Mesendoderm (in vitro differentiated cells): ENCODE data around the gene CETP. TPM values are rescaled to one million over a fixed set of nuclear protein-coding genes. Genes with fewer than 3 reads are reported as not detected.

Experiments used
- DNase-seq: peaks from one replicate; pipeline ENCODE4 v3.0.0; 2013
- H2AK5ac ChIP-seq: 2 replicates; pipeline ENCODE4 v1.6.1; 2013; ENCODE audit warnings: low read length, inconsistent platforms
- H2BK120ac ChIP-seq: 2 replicates; pipeline ENCODE4 v1.6.1; 2013; ENCODE audit warnings: low read depth, mild to moderate bottlenecking, low read length, moderate library complexity, mixed read lengths
- H2BK15ac ChIP-seq: replicated peaks from 2 replicates; pipeline ENCODE4 v1.6.1; 2013; ENCODE audit warnings: low read depth, mild to moderate bottlenecking, moderate library complexity
- H2BK5ac ChIP-seq: 2 replicates; pipeline ENCODE4 v1.6.1; 2013; ENCODE audit warnings: low read length, inconsistent platforms
- H3K18ac ChIP-seq: 2 replicates; pipeline ENCODE4 v1.6.1; 2013; ENCODE audit warnings: mild to moderate bottlenecking, low read length, mixed read lengths
- H3K23ac ChIP-seq: one replicate; pipeline ENCODE4 v1.6.1; 2013; ENCODE audit warnings: low read length
- H3K27ac ChIP-seq: 2 replicates; pipeline ENCODE4 v1.5.1; 2013; ENCODE audit warnings: low read depth, mild to moderate bottlenecking, inconsistent platforms, low read length, moderate library complexity
- H3K27me3 ChIP-seq: 2 replicates; pipeline ENCODE4 v1.6.1; 2013; ENCODE audit warnings: low read length, control low read depth, mild to moderate bottlenecking, inconsistent platforms; ENCODE audit not compliant: insufficient read depth, poor library complexity
- H3K36me3 ChIP-seq: 2 replicates; pipeline ENCODE4 v1.6.1; 2013; ENCODE audit warnings: low read length, inconsistent platforms; ENCODE audit not compliant: control insufficient read depth, insufficient read depth
- H3K4ac ChIP-seq: one replicate; pipeline ENCODE4 v1.6.1; 2013; ENCODE audit warnings: low read depth, mild to moderate bottlenecking, low read length, moderate library complexity
- H3K4me1 ChIP-seq: 2 replicates; pipeline ENCODE4 v1.6.1; 2013; ENCODE audit warnings: low read depth, low read length, inconsistent platforms; ENCODE audit not compliant: control insufficient read depth
- H3K4me2 ChIP-seq: 2 replicates; pipeline ENCODE4 v1.6.1; 2013; ENCODE audit warnings: low read length
- H3K4me3 ChIP-seq: 2 replicates; pipeline ENCODE4 v1.5.1; 2013; ENCODE audit warnings: mild to moderate bottlenecking, low read length
- H3K56ac ChIP-seq: one replicate; pipeline ENCODE4 v1.6.1; 2013; ENCODE audit warnings: low read length
- H3K79me1 ChIP-seq: 2 replicates; pipeline ENCODE4 v1.6.1; 2013; ENCODE audit warnings: low read length, inconsistent platforms
- H3K79me2 ChIP-seq: 2 replicates; pipeline ENCODE4 v1.6.1; 2013; ENCODE audit warnings: mild to moderate bottlenecking, low read length; ENCODE audit not compliant: control insufficient read depth, insufficient read depth
- H3K9ac ChIP-seq: 2 replicates; pipeline ENCODE4 v1.6.1; 2013; ENCODE audit warnings: low read length, inconsistent platforms
- H4K5ac ChIP-seq: one replicate; pipeline ENCODE4 v1.6.1; 2013; ENCODE audit warnings: low read length
- H4K8ac ChIP-seq: one replicate; pipeline ENCODE4 v1.6.1; 2013; ENCODE audit warnings: low read depth, mild to moderate bottlenecking, control low read depth, low read length, moderate library complexity
- WGBS: extraction: QIAGEN DNeasy Blood & Tissue Kit; methylation state at CpG from one replicate; pipeline ENCODE4 v1.1.7; 2013; ENCODE audit warnings: low lambda C conversion rate, missing lambda C conversion rate; ENCODE audit not compliant: insufficient coverage; ENCODE audit errors: extremely low coverage; 5-methylcytosine and 5-hydroxymethylcytosine counted together
- polyA plus RNA-seq, 2 experiments: library from polyadenylated mRNA; stranded (reverse); fragments of 200-250 nt; gene quantifications; one replicate each; pipeline ENCODE4 v1.2.3, GENCODE V29; 2013

The CETP gene
- not detected for polyA plus RNA-seq (2013, experiment 1 of 2)
- polyA plus RNA-seq (2013, experiment 2 of 2): not detected

GRCh38 chr16:56961851-56962281 is at the start of gene CETP:
Gene CETP, plus strand, starts transcription at chr16:56961950. Its CDS starts 30 bp downstream, at chr16:56961980.
- Histone ChIP-seq H2BK15ac (no peak within 1 kb of the TSS), H4K8ac (no peak within 1 kb of the TSS), H3K9ac (no peak within 1 kb of the TSS), H2BK120ac (no peak within 1 kb of the TSS), H3K4ac (no peak within 1 kb of the TSS), H3K27ac (no peak within 1 kb of the TSS), H3K36me3 (no peaks in the 10 kb centered on the region), H3K23ac (no peak within 1 kb of the TSS), H4K5ac (no peak within 1 kb of the TSS), H3K79me2 (no peaks in the 10 kb centered on the region), H3K56ac (no peak within 1 kb of the TSS), H3K79me1 (no peaks in the 10 kb centered on the region), H3K4me1 (no peaks in the 10 kb centered on the region), H3K4me2 (no peak within 1 kb of the TSS), H3K27me3 (no peaks in the 10 kb centered on the region), H2AK5ac (no peak within 1 kb of the TSS), H2BK5ac (no peak within 1 kb of the TSS), H3K18ac (no peak within 1 kb of the TSS), H3K4me3 (no peak within 1 kb of the TSS)
- WGBS: no CpG with 5 or more reads among the region's 12 CpGs
- DNase-seq: no peak

- Histone ChIP-seq H3K18ac (no peak overlapping the region), H3K9ac (no peak overlapping the region), H3K79me1 (no peaks in the 10 kb centered on the region), H3K4me3 (no peak overlapping the region), H3K4me1 (peaks cover 1% of the 10 kb centered on the region), H2BK5ac (no peak overlapping the region), H3K23ac (no peak overlapping the region), H3K4me2 (no peak overlapping the region), H3K79me2 (no peaks in the 10 kb centered on the region), H2AK5ac (no peak overlapping the region), H4K5ac (no peak overlapping the region), H4K8ac (no peak overlapping the region), H3K4ac (no peak overlapping the region), H3K56ac (no peak overlapping the region), H3K27me3 (no peaks in the 10 kb centered on the region), H2BK120ac (no peak overlapping the region), H3K27ac (no peak overlapping the region), H2BK15ac (no peak overlapping the region), H3K36me3 (no peaks in the 10 kb centered on the region)
- no CpG with 5 or more reads among the region's 18 CpGs for WGBS
- DNase-seq: no peak
Measured at GRCh38 chr16:56912746-56913708, 48.7 kb upstream of the CETP start.

GRCh38 chr16:56914896-56915295 is 46.9 kb upstream of the CETP start:
- WGBS: no CpG with 5 or more reads among the region's 7 CpGs
- Histone ChIP-seq H2BK120ac (no peak overlapping the region), H3K79me1 (no peaks in the 10 kb centered on the region), H3K36me3 (no peaks in the 10 kb centered on the region), H2BK15ac (no peak overlapping the region), H4K8ac (no peak overlapping the region), H3K56ac (no peak overlapping the region), H2AK5ac (no peak overlapping the region), H3K9ac (no peak overlapping the region), H3K18ac (no peak overlapping the region), H3K23ac (no peak overlapping the region), H3K79me2 (no peaks in the 10 kb centered on the region), H3K27ac (no peak overlapping the region), H4K5ac (no peak overlapping the region), H3K27me3 (no peaks in the 10 kb centered on the region), H2BK5ac (no peak overlapping the region), H3K4me1 (peaks cover 1% of the 10 kb centered on the region), H3K4me3 (no peak overlapping the region), H3K4me2 (no peak overlapping the region), H3K4ac (no peak overlapping the region)
- DNase-seq: no peak

- H3K9ac ChIP-seq: no peak overlapping the region
- DNase-seq: no peak
- H4K5ac ChIP-seq: no peak overlapping the region
- H3K79me2 ChIP-seq: no peaks in the 10 kb centered on the region
- no peak overlapping the region for H2BK5ac ChIP-seq
- WGBS: no CpG with 5 or more reads among the region's 13 CpGs
- H3K79me1 ChIP-seq: no peaks in the 10 kb centered on the region
- no peak overlapping the region for H3K4me3 ChIP-seq
- H2BK15ac ChIP-seq: no peak overlapping the region
- H3K27me3 ChIP-seq: no peaks in the 10 kb centered on the region
- H3K4me2 ChIP-seq: no peak overlapping the region
- H3K4me1 ChIP-seq: peaks cover 1% of the 10 kb centered on the region
- H3K36me3 ChIP-seq: no peaks in the 10 kb centered on the region
- no peak overlapping the region for H2BK120ac ChIP-seq
- no peak overlapping the region for H3K27ac ChIP-seq
- no peak overlapping the region for H3K56ac ChIP-seq
- no peak overlapping the region for H3K23ac ChIP-seq
- no peak overlapping the region for H2AK5ac ChIP-seq
- H3K18ac ChIP-seq: no peak overlapping the region
- no peak overlapping the region for H4K8ac ChIP-seq
- H3K4ac ChIP-seq: no peak overlapping the region
Measured at GRCh38 chr16:56915336-56916119, 46.2 kb upstream of the CETP start.

- Histone ChIP-seq H3K79me1 (no peaks in the 10 kb centered on the region), H2BK15ac (no peak overlapping the region), H3K56ac (peak overlapping the region; percentile 7), H3K27ac (no peak overlapping the region), H4K5ac (no peak overlapping the region), H3K4me3 (no peak overlapping the region), H3K27me3 (no peaks in the 10 kb centered on the region), H3K18ac (no peak overlapping the region), H3K23ac (no peak overlapping the region), H2BK5ac (no peak overlapping the region), H4K8ac (no peak overlapping the region), H3K79me2 (no peaks in the 10 kb centered on the region), H3K36me3 (no peaks in the 10 kb centered on the region), H3K4me2 (no peak overlapping the region), H3K4me1 (no peaks in the 10 kb centered on the region), H3K9ac (no peak overlapping the region), H2BK120ac (no peak overlapping the region), H2AK5ac (no peak overlapping the region), H3K4ac (no peak overlapping the region)
- no peak for DNase-seq
- no CpG with 5 or more reads among the region's 5 CpGs for WGBS
Measured at GRCh38 chr16:56916571-56917403, 45.0 kb upstream of the CETP start.
